Activated CD8-positive, alpha-beta memory T cell treated with anti-CD3 and anti-CD28 coated beads for 36 hours (primary cell): ENCODE measurements around the gene PSD. TPM values are rescaled to one million over a fixed set of nuclear protein-coding genes. Genes with fewer than 3 reads are reported as not detected.

Experiments used
- CTCF ChIA-PET: fragments of 350-600 bp; sonication (Branson Sonifier 250); formaldehyde crosslinking; loops from one replicate; lab custom pipeline; 2021; ENCODE audit warnings: antibody characterized with exemption; lab: Charles Lee
- POLR2A ChIA-PET: fragments of 350-600 bp; sonication (Branson Sonifier 250); formaldehyde crosslinking; loops from one replicate; lab custom pipeline; 2021; ENCODE audit warnings: antibody characterized with exemption; lab: Charles Lee
- total RNA-seq, 2 experiments: library from RNA; stranded (reverse); gene quantifications; one replicate each; pipeline ENCODE4 v1.2.3, GENCODE V29; 2021

Gene PSD
- total RNA-seq, 2 experiments from 2014 or later, result 3.6 to 4.9 TPM

DNA sequence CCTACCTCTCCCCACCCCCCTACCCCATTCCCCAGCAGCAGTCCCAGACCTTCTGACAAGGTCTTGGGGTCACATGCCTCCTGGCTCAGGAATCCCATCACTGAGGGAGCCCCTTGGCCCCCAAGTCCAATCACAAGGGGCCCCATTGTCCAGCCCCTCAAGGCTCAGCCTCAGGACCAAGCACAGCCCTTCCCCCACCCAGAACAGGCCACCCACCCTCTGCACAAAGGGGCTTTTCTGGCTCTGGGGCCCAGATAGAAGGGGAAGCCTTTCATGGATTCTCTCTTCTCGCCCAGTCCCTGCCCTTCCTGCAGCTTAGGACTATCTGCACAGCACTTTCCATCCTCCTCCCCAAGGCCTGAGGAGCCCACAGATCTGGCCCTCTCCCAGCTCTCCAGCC lies 6.9 kb upstream of the PSD start:
- ChIA-PET POLR2A (no interaction called here), CTCF (interaction anchor here (1.4 kb wide), 1 partner anchor 10 kb away, joined by 3 read pairs; no protein-coding TSS in a partner anchor)

DNA sequence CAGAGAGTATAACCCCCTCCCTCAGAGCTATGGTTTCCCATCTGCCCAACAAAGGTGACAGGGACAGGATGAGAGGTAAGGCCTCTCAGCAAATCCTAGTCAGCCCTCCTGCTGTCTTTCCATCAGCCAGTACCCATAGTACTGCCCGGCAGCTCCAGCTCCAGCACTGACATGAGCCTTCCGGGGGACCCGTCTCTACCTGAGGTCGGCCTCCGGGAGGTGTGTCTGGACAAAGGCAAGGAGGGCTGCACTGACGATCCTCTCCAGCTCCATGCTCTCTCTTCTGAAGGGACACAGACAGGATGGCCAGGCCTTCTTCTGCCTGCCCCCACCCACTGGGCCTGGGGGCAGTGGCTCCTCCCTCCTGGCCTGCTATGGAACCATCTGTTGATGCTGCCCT lies 6.3 kb upstream of the PSD start:
- POLR2A ChIA-PET, result interaction anchor here (0.9 kb wide), 1 partner anchor 27 kb away, joined by 6 read pairs; no protein-coding TSS in a partner anchor
- CTCF ChIA-PET, result interaction anchor here (1.3 to 5.9 kb wide), 2 partner anchors 25 to 79 kb away, joined by 3 to 34 read pairs; partner anchors contain the start of gene SUFU

DNA sequence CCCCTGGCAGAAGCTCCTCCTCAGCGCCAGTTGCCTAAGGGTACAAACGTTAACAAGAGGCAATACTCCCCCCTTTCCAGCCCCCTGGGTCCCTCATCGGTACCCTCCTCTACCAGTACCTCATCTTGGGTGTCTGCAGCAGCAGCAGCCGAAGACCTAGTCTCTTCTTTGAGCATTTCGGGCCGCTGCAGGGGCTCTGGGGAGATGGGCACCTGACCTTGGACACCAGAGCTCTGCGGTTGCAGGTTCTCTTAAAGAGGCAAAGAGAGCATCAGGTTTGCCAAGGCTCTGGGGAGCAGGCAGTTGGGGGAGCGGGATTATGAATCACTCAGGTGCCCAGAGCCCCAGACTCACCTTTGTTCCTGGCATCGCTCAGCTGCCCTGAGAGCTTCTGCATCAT lies 5.6 kb upstream of the PSD start:
- ChIA-PET CTCF (interaction anchor here (1.2 to 5.9 kb wide), 6 partner anchors 8 to 79 kb away, joined by 3 to 34 read pairs (median 22); partner anchors contain the start of genes CUEDC2 and SUFU), POLR2A (interaction anchor here (0.6 to 5.5 kb wide), 5 partner anchors 9 to 48 kb away, joined by 3 to 41 read pairs (median 6); partner anchors contain the start of gene CUEDC2)

DNA sequence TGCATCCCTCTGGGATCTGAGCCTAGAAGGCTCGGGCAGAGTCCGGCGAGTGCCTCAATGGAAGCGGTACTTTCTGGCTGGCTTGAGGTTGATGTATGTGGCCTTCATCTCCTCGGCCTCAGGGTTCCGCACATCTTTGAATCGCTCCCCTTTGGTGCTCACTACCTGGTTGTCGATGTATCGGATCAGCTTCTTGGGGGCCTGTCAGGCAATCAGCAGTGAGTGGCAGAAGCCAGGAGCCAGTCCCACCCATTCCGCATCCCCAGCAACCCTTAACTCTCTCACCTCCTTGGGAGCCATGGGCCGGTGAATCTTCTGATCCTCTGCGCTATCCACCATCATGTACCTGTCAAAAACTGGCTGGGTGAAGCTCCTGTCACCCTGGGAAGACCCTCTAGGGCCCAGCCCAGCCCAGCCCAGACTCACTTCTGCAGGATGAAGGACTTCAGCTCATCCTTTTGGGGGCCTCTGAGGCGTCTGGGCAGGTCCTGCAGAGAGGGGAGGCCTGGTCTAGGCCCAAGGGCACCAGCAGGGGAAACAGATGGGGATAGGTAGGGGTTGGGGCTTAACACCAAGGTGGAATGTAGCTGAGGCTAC lies 4.9 kb upstream of the PSD start:
- CTCF ChIA-PET, result interaction anchor here (0.7 to 5.9 kb wide), 14 partner anchors 9 to 194 kb away, joined by 3 to 34 read pairs (median 4); partner anchors contain the start of genes CUEDC2, NFKB2 and SUFU
- POLR2A ChIA-PET, result interaction anchor here (0.9 to 5.5 kb wide), 3 partner anchors 9 to 26 kb away, joined by 4 to 41 read pairs (median 14); partner anchors contain the start of gene CUEDC2

DNA sequence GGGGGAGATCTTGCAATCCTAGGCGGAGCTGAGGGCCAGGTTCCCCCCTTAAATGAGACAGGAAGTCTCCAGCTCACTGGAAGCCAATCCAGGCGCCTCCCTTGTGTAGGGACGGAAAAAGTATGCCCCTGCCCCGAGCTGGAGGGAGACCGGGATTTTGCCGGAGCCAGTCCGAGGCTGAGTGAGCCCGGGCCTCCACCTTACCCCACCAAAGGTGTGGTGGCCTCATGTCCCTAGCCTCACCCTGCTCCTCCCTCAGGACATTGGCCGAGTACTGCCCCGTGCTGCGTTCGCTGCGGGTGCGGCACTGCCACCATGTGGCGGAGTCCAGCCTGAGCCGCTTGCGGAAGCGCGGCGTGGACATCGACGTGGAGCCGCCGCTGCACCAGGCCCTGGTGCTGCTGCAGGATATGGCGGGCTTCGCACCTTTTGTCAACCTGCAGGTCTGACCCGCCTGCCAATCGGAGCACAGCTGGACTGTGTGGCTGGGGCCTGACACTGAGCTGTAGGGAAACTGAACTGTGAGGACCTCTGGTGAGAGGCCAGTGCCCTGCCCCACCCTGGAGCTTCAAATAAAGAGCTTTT lies 4.1 kb upstream of the PSD start:
- ChIA-PET CTCF (interaction anchor here (0.7 to 5.9 kb wide), 14 partner anchors 9 to 193 kb away, joined by 3 to 34 read pairs (median 8); partner anchors contain the start of genes C10orf95, CUEDC2 and NFKB2), POLR2A (interaction anchor here (2.3 to 5.5 kb wide), 3 partner anchors 10 to 28 kb away, joined by 14 to 41 read pairs (median 23); partner anchors contain the start of genes CUEDC2 and NFKB2)

DNA sequence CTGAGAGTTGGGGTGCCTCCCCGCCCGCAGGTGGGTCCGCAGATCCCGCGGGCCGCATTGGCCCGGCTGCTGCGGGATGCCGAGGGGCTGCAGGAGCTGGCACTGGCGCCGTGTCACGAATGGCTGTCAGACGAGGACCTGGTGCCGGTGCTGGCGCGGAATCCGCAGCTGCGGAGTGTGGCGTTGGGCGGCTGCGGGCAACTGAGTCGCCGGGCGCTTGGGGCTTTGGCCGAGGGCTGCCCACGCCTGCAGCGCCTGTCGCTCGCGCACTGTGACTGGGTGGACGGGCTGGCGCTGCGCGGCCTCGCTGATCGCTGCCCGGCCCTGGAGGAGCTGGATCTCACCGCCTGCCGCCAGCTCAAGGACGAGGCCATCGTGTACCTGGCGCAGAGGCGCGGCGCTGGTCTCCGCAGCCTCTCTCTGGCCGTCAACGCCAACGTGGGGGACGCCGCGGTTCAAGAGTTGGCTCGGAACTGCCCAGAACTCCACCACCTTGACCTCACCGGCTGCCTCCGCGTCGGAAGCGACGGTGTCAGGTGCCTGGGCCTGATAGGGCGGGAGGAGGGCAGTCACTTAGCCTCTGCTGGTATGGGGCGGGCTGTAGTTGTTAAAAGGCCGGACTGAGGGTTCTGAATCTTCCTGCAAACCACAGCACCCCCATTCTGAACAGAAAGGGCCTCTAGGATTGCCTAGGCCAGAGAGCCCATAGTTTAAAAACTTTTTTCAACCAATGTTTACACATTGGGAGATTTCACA lies 3.4 kb upstream of the PSD start:
- POLR2A ChIA-PET, result interaction anchor here (0.6 to 5.5 kb wide), 7 partner anchors 11 to 29 kb away, joined by 4 to 41 read pairs (median 11); partner anchors contain the start of genes C10orf95, CUEDC2 and NFKB2
- CTCF ChIA-PET, result interaction anchor here (0.6 to 5.9 kb wide), 12 partner anchors 9 to 253 kb away, joined by 3 to 34 read pairs (median 14); partner anchors contain the start of genes C10orf95, CUEDC2 and NFKB2

DNA sequence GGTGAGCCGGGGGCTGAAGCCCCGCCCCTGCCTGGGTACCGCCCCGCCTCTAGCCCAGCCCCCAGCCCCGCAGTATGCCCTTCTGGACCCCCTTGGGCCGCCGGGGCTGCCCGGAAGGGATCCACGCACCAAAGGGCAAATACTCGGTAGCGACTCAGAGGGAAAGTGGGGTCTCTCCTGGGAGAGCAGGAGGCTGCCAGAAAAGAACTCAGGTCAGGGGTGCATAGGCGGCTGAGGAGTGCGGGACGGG lies 2.8 kb upstream of the PSD start:
- CTCF ChIA-PET, result interaction anchor here (0.6 to 5.9 kb wide), 12 partner anchors 11 to 252 kb away, joined by 3 to 34 read pairs (median 14); partner anchors contain the start of genes C10orf95, CUEDC2 and NFKB2
- POLR2A ChIA-PET, result interaction anchor here (0.6 to 5.5 kb wide), 7 partner anchors 11 to 29 kb away, joined by 3 to 41 read pairs (median 5); partner anchors contain the start of genes C10orf95, CUEDC2 and NFKB2

DNA sequence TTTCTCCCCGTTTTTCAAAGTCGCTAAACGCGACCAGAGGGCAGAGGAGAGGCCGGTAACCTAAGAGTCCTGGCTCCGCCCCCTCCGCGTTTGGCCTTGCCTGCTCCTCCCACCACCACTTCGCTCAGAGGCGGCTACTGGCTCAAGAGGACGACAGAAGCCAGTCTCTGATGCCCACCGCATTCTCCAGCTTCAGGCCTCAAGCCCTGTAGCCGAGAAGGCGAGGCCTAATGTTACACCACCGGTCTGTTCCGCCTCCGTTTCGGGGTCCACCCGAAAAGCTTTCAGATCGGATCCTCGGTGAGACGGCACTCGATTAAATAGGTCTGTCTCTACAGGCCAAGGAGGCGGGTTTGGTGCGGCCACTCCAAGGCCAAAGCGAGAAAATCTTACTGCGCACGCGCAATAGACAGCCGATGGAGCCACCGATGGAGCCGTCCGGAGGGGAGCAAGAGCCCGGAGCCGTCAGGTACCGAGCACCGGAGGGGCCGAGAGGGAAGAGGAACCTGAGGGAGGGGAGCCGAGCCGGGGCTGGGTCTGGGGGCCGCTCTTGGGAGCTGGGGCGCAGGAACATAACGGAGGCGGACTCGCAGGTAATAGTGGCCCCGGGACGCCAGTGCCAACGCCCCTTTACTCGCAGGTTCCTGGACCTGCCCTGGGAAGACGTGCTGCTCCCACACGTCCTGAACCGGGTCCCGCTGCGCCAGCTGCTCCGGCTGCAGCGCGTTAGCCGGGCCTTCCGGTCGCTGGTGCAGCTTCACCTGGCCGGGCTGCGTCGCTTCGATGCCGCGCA lies 2.3 kb upstream of the PSD start, which contains the start of gene FBXL15:
FBXL15 (plus strand) TSS at position 123 of the 793 bp plus-strand sequence; CDS start at position 417, 294 bp downstream.
- ChIA-PET POLR2A (interaction anchor here (0.6 to 5.5 kb wide), 9 partner anchors 10 to 30 kb away, joined by 3 to 41 read pairs (median 5); partner anchors contain the start of genes C10orf95, CUEDC2 and NFKB2), CTCF (interaction anchor here (0.6 to 5.9 kb wide), 15 partner anchors 10 to 191 kb away, joined by 3 to 34 read pairs (median 8); partner anchors contain the start of genes C10orf95, CUEDC2, NFKB2 and SUFU)

DNA sequence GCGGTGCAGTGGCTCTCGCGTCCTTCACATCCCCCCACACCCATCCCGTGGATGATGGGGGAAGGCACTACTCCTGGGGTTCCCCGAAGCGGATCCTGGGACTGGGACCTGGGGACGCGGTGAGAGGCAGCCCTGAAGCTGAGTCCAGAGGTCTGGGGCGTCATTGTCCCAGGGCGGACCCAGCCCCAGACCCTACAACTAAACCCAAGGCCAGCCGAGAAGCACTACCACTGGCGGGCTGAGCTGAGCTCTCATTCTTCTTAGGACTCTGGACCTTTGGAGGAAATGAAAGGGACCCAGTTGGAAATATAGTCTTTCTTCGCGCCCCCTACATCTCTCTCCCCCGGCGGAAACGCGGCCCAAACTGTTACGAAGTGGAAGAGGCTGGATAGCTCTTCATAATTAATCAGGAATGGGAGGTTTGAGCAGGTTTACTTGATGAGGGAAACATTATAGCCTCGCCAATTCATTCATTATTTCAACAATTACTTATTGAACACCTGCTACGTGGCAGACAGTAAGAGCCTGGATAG lies 1.7 kb upstream of the PSD start:
- ChIA-PET CTCF (interaction anchor here (0.8 to 5.9 kb wide), 12 partner anchors 9 to 84 kb away, joined by 3 to 34 read pairs (median 10); partner anchors contain the start of genes C10orf95, CUEDC2, NFKB2 and SUFU), POLR2A (interaction anchor here (0.6 to 5.5 kb wide), 9 partner anchors 9 to 30 kb away, joined by 3 to 41 read pairs (median 5); partner anchors contain the start of genes C10orf95, CUEDC2 and NFKB2)

DNA sequence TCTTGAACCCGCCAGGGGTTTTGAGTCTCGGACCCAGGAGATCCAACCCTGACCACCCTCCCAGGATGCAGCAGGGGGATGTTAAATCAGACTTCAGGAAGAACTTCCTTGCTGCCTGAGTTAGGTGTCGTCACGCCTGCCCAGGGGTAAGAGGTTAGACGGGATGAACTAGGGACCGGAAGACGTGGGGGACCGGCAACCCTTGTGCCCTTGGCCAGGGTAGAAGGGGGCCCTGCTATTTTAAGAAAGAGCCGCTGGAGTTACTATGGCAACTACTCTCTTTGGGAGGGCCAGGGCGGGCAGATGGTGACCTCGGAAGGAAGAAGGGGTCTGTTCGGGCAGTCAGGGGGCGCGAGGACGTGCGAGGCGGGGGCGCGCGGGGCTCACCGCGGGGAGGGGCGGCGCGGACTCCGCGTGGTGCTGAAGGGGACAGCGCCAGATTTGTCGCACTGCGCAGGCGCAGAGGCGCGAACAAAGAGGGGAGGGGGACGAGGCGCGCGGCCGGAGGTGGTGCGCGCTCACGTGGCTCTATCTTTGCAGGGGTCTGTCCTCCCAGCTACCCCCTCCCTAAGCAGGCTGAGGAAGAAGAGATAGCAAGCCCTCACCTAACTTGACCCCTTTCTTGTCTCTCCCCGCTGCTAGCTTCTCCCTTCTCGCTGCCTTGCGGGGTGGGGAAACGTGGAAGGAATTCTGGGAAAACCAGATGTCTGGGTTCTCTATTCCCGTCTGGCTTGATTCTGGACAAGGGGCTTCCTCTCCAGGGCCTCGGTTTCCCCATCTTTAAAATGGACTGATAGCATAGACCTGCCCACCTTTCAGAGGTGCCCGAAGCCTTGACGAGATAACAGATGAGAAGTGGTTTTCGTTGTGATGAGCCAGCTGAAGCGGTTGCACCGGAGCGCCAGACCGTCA lies 940 bp upstream of the PSD start:
- POLR2A ChIA-PET, result interaction anchor here (0.9 to 5.5 kb wide), 6 partner anchors 9 to 31 kb away, joined by 3 to 41 read pairs (median 8); partner anchors contain the start of genes C10orf95, CUEDC2 and NFKB2
- CTCF ChIA-PET, result interaction anchor here (1.1 to 5.9 kb wide), 10 partner anchors 8 to 84 kb away, joined by 3 to 34 read pairs (median 14); partner anchors contain the start of genes CUEDC2, NFKB2 and SUFU

DNA sequence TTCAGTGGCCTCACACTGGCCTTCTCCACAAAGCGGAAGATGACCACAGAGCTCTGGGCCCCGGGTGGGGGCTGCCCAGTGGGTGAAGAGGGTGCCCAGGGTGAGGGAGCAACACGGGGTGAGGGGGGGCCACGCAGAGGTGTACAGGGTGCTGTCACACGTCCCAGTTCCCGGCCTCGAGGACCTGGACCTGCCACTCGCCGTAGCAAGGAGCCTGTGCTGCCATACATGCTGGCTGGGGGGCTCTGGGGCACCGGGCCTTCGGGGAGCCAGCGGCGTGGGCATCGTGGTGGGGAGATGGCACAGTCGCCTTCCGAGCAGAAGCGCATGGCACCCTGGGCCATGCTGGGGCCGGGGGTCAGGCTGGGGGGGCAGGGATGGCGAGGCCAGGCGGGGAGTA lies 1.9 kb downstream of the PSD start:
- ChIA-PET POLR2A (no interaction called here), CTCF (no interaction called here)

DNA sequence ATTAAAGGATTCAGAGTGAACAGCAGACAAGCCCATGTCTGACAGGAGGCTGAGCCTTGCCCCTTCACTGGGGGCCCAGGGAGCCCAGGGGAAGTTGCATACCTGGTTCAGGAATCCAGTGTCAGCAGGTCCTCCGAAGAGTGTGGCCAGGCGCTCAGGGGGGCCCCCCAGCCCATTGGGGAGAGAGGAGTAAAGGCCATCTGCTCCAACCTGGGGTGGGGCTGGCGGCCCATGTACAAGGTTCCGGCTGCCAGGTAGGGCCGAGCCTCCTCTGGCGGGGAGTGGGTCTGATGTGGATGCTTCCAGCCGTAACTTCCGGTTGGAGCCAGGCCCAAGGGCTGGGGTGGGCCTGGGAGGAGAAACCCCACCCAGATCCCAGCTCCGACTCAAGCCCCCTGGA lies 2.3 kb downstream of the PSD start:
- CTCF ChIA-PET, result no interaction called here
- POLR2A ChIA-PET, result no interaction called here

DNA sequence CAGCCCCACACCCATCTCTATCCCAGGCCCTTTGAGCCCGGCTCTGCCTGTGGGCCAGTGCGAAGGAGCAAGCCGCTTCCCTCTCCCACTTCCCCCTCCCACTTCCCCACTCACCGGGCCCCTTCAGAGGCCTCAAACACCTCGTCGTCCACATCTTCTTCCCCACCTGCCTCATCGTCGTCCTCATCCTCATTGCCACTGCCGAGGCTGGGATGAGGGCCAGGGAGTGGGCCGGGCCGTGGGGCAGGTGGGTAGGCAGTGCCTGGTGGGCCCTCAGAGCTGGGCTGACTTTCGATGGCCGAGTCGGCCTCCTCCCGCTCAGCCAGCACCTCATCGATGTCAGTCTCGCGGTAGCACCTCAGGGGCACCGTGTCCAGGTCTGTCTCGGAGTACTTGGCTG lies 3.8 kb downstream of the PSD start:
- ChIA-PET CTCF (interaction anchor here (1.1 kb wide), 1 partner anchor 15 kb away, joined by 4 read pairs; no protein-coding TSS in a partner anchor), POLR2A (interaction anchor here (0.6 kb wide), 1 partner anchor 18 kb away, joined by 3 read pairs; the partner anchor contains the start of gene CUEDC2)

DNA sequence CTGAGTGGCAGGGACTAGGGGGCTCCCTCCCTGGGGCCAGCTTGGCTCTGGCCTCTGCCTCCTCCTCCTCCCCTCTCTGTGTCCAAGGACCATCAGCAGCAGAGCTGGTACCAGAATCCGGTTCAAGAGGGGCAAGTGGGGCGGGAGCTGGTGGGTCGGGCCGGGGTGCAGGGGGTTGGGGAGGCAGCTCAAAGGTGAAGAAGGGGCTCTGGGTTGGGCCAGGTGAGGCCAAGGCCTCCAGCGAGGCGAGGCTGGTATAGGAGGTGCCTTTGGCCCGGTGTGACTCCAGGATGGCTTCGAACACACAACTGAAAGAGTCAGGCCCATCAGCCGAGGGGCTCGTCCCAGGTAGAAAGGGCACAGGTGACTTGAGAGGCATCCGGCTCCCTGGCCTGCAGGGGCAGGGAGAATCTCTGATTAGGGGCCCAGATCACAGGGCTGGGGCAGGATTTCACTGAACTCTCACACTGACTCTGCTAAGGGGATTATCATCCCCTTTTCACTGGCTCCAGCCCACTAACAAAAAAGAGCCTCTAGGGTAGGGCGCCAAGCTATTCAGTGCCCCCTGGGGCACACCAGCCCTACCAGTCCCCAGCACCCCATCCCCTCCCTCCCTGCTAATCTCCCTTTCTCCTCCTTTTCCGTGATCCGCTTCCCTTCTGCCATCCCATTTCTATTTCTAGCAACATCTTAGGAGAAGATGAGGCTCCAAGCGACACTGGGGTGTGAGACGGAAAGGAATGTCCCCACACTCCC lies 4.6 kb downstream of the PSD start:
- CTCF ChIA-PET, result interaction anchor here (0.8 to 3.3 kb wide), 2 partner anchors 10 to 14 kb away, joined by 3 to 18 read pairs; no protein-coding TSS in a partner anchor
- POLR2A ChIA-PET, result interaction anchor here (0.5 kb wide), 1 partner anchor 111 kb away, joined by 4 read pairs; no protein-coding TSS in a partner anchor
